HEK293 (cell line): ENCODE measurements around the gene FREM3.

ENCODE experiments used
- CTCF ChIP-seq: fragments of 450-650 bp; formaldehyde crosslinking; IDR thresholded peaks from 2 replicates; pipeline ENCODE4 v1.5.1; 2016; ENCODE audit warnings: missing biosample characterization, missing genetic modification characterization
- RBAK ChIP-seq: fragments of 450-650 bp; formaldehyde crosslinking; IDR thresholded peaks from 2 replicates; pipeline ENCODE4 v1.5.1; 2016; ENCODE audit warnings: missing biosample characterization, missing genetic modification characterization
- ZFHX2 ChIP-seq: fragments of 450-650 bp; formaldehyde crosslinking; conservative IDR thresholded peaks from 2 replicates; pipeline ENCODE4 v1.5.1; 2016; ENCODE audit warnings: missing biosample characterization, missing genetic modification characterization
- ZNF362 ChIP-seq: fragments of 450-650 bp; formaldehyde crosslinking; IDR thresholded peaks from 2 replicates; pipeline ENCODE4 v1.5.1; 2016; ENCODE audit warnings: missing biosample characterization, missing genetic modification characterization
- ZNF501 ChIP-seq: fragments of 450-650 bp; formaldehyde crosslinking; IDR thresholded peaks from 2 replicates; pipeline ENCODE4 v1.5.1; 2016; ENCODE audit warnings: missing biosample characterization, missing genetic modification characterization
- ZNF629 ChIP-seq: fragments of 450-650 bp; formaldehyde crosslinking; IDR thresholded peaks from 2 replicates; pipeline ENCODE4 v1.5.1; 2017; ENCODE audit warnings: missing biosample characterization, missing genetic modification characterization
- ZSCAN23 ChIP-seq: fragments of 450-650 bp; formaldehyde crosslinking; IDR thresholded peaks from 2 replicates; pipeline ENCODE4 v1.5.1; 2016; ENCODE audit warnings: missing biosample characterization, missing genetic modification characterization
- TF ChIP-seq, protein P1 (sequence below): fragments of 450-650 bp; IDR thresholded peaks from 2 replicates; pipeline ENCODE4 v1.5.1; 2018; ENCODE audit warnings: missing biosample characterization, mild to moderate bottlenecking, missing genetic modification characterization
- TF ChIP-seq, protein P2 (sequence below): fragments of 450-650 bp; formaldehyde crosslinking; IDR thresholded peaks from 2 replicates; pipeline ENCODE4 v1.5.1; 2016; ENCODE audit warnings: missing biosample characterization, missing genetic modification characterization, borderline replicate concordance

GRCh38 chr4:143668930-143669552 lies 31.4 kb downstream of the FREM3 start:
- TF ChIP-seq ZNF501 (tag by site-specific recombination) = no peak
- TF ChIP-seq, protein P1, sequence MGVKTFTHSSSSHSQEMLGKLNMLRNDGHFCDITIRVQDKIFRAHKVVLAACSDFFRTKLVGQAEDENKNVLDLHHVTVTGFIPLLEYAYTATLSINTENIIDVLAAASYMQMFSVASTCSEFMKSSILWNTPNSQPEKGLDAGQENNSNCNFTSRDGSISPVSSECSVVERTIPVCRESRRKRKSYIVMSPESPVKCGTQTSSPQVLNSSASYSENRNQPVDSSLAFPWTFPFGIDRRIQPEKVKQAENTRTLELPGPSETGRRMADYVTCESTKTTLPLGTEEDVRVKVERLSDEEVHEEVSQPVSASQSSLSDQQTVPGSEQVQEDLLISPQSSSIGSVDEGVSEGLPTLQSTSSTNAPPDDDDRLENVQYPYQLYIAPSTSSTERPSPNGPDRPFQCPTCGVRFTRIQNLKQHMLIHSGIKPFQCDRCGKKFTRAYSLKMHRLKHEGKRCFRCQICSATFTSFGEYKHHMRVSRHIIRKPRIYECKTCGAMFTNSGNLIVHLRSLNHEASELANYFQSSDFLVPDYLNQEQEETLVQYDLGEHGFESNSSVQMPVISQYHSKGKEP = no peak
- TF ChIP-seq, protein P2, sequence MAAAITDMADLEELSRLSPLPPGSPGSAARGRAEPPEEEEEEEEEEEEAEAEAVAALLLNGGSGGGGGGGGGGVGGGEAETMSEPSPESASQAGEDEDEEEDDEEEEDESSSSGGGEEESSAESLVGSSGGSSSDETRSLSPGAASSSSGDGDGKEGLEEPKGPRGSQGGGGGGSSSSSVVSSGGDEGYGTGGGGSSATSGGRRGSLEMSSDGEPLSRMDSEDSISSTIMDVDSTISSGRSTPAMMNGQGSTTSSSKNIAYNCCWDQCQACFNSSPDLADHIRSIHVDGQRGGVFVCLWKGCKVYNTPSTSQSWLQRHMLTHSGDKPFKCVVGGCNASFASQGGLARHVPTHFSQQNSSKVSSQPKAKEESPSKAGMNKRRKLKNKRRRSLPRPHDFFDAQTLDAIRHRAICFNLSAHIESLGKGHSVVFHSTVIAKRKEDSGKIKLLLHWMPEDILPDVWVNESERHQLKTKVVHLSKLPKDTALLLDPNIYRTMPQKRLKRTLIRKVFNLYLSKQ (tag by site-specific recombination) = no peak
- TF ChIP-seq ZNF362 (tag by site-specific recombination) = no peak
- TF ChIP-seq CTCF (tag by site-specific recombination) = no peak
- no peak for TF ChIP-seq ZSCAN23
- TF ChIP-seq ZFHX2 (tag by site-specific recombination) = no peak
- no peak for TF ChIP-seq RBAK (tag by site-specific recombination)
- no peak for TF ChIP-seq ZNF629
